Hematopoietic multipotent progenitor cell treated with erythropoietin and hydrocortisone succinate and interleukin-3 and kit ligand, for 15 days (in vitro differentiated cells): ENCODE measurements around the gene PPIF.
"Not testable (repeated sequence)": the region's sequence is repeated elsewhere in the genome, so short reads cannot be mapped to it uniquely, and the experiment has no call there.

Source experiments
- DNase-seq: peaks from one replicate; pipeline ENCODE4 v3.0.0-alpha.2; 2015; ENCODE audit warnings: low spot score

PPIF gene

DNA sequence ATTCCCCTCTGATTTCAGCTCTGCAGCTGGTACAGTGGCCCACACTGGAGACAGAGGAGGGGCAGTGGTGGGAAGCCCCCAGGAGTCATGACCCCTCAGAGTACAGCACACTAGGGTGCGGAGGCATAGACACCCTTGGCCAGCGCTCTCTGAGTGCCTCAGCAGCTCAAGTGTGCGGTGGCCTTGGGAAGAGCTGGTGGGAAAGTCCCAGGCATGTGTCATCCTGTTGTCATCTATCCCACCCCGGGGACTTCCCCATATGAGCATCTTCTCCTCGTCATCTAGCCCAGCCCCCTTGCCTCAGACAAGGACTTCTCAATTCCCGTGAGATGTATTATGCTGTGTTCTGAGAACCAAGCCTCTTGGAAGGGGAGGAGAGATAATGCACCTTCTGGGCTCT lies 15.6 kb upstream of the PPIF start:
- DNase-seq: no peak

- DNase-seq: not testable (repeated sequence)
Measured at GRCh38 chr10:79332610-79333315, 14.5 kb upstream of the PPIF start.

- DNase-seq: no peak
Measured at GRCh38 chr10:79333513-79333912, 13.8 kb upstream of the PPIF start.

DNA sequence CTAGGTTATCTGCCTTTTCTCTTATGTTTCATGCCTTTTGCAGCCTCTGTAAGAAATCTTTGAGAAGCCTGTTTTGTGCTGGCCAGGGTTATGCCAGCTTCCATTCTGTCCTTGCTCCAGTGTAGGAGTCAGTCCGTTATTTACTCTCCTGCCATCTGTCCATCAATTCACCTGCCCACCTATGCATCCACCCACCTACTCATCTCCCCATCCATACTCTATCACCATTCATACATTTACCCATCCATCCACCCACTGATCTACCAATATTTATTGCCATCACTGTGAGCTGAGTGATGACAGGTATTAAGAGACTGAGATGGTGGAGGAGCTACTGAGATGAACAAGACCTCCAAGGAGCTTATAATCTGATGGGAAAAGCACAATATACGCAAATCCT lies 12.7 kb upstream of the PPIF start:
- no peak for DNase-seq

DNA sequence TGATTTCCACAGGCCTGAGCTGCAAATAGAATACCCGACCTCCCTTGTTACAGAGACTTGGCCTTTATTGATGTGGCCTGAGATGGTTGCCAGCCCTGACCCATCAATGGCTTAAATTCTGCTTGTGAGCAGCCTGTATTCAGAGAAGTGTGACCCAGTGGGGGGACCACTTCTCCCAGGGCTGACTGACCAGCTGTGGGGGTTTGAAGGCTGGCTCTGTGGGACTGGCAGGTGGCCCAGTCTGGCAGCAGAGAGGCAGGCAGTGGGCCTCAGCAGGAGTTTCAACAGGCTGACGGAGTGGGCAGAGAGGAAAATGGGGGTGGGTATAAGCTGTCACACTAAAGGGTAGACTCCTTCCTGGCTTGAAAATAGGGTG lies 12.2 kb upstream of the PPIF start:
- no peak for DNase-seq

DNA sequence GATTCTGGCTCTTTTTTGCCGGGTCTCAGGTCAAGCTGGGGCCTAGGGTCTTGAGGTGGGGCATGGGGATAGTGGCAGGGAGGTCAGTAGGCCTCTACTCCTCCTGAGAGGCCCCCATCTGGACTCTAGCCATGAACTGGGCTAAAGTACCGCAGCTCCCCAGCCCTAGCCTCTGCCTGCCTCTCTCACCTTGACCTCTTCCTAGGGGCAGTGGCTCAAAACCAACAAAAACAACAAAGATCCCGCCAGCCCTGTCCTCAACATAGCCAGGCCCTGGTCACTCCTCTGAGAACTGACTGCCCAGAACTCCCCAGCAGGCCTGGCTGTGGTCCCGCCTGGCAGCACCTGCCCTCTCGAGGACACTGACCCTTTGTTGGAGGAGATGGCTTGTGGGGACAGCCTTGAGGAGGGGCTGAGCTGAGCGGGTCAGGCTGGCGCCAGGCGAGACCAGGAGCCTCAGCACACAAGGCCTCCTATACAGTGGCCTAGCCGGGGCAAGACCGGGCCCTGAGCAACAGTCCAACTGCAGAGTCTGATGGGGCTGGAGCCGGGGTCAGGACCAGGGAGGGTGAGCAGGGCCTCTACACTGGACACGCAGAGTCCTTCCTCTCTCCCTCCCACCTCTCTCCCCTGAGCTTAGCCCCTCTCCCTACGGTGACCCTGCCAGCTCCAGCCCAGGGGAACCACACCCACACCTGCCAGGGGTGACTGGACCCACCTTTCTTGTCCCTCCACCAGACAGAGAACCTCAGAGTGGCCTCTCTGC lies 11.6 kb upstream of the PPIF start:
- DNase-seq: no peak

DNA sequence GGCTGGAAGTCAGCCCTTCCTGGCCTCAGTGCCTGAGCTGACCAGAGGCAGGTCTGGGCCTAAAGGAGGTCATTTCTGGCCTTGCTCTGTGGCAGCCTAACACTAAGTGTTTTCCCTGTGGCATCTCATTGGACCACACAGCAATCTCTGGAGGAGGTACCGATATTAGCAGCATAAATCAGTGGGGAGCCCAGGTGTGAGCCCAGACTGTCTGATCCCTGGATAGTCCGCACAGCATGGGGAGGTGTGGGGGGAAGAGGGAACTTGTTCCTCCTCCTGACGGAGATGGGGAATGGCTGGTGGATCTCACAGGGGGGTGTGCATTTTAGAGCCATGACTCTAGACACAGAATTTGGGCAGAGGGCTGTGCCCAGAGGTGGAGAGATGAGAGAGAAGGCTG lies 11.0 kb upstream of the PPIF start:
- DNase-seq: no peak

- no peak for DNase-seq
Measured at GRCh38 chr10:79336739-79337138, 10.5 kb upstream of the PPIF start.

GRCh38 chr10:79337783-79338469 lies 9.3 kb upstream of the PPIF start:
- DNase-seq: not testable (repeated sequence)

- no peak for DNase-seq
Measured at GRCh38 chr10:79339266-79339665, 8.0 kb upstream of the PPIF start.

DNA sequence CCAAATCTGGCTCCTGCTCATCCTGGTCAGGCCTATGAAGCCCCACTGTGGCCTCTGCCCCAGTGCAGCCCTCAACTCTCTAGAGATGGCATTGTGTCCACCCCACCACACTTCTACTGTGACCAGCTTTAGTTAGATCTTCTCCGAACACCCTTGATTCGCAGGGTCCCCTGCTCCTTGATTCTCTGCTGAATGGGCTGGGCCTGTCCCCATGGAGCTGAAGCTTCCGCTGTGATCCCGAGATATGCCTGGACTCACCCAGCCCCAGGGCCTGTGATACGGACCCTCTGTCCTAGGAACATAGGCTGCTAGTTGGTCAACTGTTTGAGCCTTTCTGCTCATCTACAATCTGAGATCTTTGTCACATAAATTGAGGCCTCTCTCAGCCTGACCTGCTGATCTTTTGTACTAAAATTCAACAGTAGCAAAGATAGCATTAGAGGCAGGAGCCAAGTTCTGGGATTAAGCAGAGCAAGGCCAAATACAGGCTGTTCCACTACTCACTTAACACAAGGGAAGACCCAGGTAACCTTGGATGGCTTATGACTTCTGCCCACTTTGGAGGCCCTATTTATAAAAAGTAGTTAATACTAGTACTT lies 6.5 kb upstream of the PPIF start:
- no peak for DNase-seq

GRCh38 chr10:79342295-79342761 lies 4.9 kb upstream of the PPIF start:
- DNase-seq: no peak

GRCh38 chr10:79342811-79343561 lies 4.3 kb upstream of the PPIF start:
- DNase-seq: peak; percentile 15

GRCh38 chr10:79344502-79345195 lies 2.6 kb upstream of the PPIF start:
- no peak for DNase-seq

DNA sequence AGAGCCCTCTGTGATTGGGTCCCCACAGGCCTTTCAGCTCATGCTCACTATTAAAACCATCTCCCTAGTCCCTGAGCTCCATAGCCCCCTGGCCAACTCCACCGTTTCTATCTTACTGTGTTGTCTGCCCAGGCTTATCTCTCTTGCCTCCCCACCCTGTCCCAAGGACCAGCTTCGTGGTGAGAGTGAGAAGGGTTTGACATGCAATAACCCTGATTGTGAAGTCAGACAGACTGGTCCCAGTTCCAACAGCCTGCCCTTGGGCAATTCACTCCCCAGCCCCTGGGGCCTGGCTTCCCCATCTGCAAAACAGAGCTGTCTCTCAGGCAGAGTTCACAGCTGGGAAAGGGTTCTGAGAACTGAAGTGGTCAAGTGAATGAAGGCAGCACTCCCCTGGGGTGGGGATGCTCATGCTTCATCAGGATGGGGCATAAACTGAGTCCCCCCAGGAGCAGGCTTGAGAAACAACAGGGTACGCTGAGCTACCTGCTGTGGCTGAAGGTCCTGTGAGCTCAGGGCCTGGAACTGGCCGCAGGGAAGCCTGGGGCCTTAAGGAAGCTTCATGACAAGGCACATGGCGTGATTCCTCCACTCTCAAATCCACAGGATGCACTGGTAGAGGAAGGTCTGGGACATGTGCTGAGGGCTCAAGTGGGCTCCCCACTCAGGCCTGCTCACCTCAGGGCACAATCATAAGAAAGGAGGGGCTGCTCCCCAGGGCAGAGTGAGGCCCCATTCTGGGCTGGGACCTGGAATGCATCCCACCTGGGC lies 1.8 kb upstream of the PPIF start:
- no peak for DNase-seq

DNA sequence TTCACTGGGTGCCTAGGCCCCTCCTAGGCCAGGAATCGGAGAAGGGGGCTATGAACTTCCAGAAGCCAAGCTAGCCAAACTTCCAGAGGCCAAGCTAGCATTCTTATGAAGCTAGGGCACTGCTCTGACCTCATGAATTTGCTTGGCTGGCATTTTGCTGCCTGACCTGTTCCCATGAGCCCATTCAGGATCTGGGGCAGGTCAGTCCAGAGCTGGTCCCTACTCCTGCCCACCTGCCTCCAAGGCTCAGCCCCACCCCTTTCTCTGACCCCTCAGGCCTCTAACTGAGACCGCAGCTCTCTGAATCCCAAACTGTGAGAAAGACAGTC lies 1.3 kb upstream of the PPIF start:
- DNase-seq: no peak

- DNase-seq: peak; percentile 4
Measured at GRCh38 chr10:79346388-79347225, 662 bp upstream of the PPIF start.

DNA sequence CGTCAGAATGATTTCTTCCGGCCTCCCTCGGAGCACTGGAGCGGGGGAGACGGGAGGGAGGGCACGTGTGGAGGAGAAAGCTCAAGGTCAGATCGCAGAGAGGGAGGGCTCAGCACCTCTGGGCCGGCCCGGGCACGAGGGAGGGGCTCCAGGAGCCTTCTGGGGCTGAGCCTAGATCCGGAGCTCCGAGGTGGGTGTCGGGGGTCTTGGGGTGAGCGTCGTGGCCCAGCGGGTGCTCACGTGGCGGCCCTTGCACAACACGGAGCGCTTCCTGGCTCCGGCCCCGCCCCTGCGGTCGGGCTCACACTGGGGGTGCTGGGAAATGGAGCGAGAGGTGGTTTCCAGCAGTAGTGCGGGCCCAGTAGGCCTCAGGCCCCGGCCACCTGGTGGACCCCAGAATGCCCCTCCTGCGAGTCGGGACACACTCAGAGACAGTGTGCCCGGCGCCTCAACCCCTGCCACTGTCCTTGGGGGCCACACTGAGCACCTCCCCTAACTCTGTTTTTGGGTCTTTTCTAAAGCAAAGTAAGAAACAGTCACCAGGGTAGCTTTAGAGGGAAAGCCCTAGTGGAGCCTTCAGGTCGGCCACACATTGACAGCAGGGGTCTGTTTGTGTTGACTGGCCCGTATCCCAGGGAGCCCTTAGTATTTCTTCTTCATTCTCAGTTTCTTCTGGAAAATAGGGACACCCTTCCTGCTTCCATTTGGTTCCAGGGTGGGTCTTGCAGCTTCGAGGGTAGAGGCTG lies 798 bp downstream of the PPIF start:
- peak; percentile 57 for DNase-seq

GRCh38 chr10:79348640-79348988 lies 1.3 kb downstream of the PPIF start:
- peak; percentile 12 for DNase-seq
